ENCODE measurements around the gene TSC22D2.

Gene TSC22D2

GRCh38 chr3:150414258-150414657, 6.2 kb downstream of the TSC22D2 start:
- DNase-seq: no peak

- DNase-seq: no peak
These were observed 6.9 kb downstream of the TSC22D2 start for GRCh38 chr3:150414959-150415358.

DNA sequence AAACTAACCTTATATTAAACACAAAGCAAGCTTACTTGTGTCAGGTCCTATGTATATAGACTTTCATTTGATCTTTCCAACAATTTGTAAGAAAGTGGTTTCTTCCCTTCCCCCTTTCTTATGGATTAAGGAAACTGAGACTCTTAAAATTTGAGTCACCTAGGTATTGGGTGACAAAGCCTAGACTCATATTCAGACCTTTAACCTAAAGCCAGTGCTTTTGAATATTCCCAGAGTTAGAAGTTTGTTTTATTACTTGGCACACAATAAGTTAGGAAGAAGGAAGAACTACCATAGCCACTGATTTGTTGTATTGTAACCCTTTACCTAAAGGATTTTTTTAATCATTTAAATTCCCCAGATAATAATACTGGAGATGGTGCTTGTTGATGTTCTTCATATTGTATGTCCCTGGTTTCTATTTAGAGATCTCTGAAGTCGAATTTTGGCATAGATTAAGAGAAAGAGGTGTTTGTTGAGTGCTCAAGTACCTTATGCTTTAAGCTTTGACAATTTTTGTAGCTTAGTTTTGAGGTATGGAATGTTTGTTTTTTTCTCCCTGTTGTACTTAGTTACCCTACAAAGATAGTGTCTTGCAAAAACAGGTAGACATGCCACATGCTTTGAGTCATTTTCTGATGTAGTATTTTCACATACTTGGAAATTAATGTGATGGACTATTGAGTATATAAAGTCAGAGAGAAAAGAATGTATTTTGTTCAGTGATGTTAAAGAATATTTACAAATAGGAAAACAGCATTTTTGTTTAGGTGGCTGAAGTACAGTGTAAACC, 11.2 kb downstream of the TSC22D2 start:
- no peak for DNase-seq

DNA sequence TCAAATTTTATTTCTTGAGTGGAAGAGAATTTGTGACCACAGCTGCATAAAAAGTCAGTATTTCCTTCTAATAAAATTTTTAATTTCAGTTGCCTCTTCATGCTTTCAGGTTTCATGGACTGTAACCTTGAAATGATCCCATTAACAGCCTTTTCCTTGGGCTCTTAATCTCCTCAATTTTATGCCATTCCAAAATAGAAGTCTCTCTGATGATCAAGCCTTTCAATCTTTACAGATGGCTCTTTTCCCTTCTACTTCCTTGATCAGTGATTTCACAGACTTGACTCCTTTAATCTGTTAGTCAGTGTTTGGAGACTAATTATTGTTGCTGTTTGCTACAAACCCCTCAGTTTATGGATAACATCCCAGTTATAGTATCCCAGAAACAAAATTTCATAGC, 11.9 kb downstream of the TSC22D2 start:
- no peak for DNase-seq

DNA sequence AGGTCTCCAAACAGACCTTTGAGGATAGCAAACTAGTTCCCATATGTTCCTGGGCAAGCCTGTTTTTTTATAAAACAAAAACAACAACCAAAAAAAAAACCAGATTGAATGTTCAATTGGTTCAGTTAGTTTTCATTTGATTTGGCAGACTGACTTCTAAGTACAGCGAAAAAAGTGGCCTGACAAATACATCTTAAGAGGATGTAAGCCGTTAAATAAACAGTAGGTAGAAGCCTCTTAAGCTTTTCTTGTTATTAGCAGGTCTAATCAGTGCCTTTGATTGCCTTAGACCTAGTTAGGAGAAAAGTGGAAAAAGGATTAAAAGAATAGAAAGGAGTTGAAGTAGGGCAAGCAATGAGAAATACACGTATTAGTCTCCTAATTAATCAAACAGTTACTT, 13.2 kb downstream of the TSC22D2 start:
- no peak for DNase-seq

DNA sequence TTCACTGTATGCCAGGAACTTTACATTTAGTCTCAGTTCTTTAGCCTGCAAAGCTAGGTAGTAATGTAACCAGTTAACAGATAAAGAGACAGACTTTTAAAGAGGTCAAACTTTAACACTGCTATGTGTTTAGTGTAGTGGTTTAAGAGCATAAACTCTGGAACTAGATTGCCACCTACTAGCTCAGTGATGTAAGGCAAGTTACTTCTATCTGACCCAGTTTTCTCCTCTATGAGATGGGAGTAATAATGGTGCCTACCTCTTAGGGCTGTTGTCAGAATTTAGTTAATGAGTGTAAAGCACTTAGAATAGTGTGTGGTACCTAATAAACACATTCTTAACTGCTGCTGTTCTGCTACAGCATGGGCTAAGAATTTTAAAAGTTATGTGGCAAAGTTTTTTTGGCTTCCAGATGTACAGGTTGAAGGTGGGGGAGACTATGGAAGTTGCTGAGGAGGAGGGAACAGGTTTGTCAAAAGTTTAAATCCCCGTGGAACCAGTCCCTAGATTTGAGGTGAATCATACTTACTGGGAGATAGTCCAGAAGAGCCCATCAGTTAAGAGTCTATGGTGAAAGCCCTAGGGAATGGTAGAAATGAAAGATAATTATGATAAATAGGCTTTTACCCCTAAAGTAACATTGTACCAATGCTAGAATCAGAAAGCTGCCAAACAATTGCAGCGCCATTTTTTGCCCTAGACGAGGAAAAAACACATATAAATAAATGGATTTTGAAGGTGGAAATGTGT, 13.9 kb downstream of the TSC22D2 start:
- no peak for DNase-seq

DNA sequence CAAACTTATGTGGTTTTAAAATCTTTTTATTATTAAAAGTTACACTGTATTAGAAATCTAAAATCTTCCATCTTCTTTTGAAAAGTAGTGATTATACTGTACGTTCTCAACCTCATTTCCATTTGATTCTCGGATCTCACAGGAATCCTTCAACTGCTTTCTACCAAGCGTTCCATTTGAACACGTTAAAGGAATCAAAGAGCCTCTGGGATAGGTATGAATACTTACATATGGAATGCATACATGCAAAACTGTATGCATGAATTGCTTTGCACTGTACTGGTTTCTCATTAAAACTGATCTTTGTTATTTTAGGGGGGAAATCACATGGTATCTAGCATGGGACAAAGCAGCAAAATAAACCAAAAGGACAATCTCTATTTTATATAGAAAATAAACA, 14.8 kb downstream of the TSC22D2 start:
- no peak for DNase-seq

- DNase-seq: no peak
These were observed 15.7 kb downstream of the TSC22D2 start for GRCh38 chr3:150423761-150424160.

GRCh38 chr3:150426292-150426691, 18.2 kb downstream of the TSC22D2 start:
- no peak for DNase-seq

- DNase-seq: no peak
These were observed 20.5 kb downstream of the TSC22D2 start for GRCh38 chr3:150428562-150428961.

DNA sequence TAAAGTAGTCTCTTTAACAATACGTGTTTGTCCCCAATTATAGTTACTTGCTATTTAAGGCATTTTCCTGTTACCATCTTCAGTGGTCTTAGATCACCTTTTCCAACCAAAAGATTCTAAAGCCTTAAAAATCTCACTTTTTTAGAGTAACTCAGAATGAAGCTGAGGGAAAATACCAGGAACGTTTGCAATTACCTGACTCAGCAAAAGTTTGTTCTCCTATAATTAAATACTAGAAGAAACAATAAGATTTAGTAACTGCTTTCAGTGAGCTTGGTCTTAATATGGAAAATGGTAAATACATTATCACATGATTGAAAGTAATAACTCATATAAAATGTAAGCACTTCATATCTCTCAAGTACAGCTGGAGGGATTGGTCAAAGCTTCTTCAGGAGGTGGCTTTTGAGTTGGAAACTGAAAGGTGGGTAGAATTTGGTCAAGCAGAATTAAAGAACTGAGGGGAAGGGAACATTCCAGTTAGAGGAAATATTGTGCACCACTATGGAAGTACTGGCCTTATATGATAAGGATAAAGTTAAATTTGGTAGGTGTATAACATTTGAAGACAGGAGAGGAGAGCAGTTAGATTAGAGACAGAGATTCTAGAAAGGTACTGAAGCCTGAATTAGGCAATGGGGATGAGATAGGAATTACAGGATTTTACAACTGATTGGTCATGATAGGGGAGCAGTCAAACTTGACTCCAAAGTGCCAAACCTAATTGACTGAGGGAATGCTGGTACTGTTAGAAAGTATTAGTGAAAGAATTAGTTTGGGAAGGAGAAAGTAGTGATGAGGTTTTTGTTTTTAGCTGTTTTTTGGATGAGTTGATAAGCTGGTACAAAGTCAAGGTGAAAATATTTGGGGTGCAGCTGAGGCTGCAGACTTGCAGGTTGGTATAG, 21.9 kb downstream of the TSC22D2 start:
- no peak for DNase-seq

DNA sequence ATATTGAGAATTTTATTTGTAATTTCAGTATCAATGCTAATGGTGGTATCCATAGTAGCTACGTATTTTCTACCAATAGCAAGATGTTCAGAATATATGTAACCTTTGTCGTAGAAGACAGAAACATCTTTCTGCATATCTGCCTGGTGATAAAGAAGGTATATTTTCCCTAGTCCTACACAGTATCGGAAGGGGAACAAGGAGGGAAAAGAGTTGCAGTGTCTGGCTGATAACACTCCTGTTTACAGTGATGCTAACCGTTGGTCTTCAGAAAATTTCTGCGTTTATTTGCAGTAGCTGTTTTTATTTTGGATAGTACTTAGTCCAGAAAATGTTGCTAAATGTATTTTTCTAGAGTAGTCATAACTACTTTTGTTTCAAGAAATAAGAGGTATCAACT, 25.2 kb downstream of the TSC22D2 start:
- DNase-seq: no peak

DNA sequence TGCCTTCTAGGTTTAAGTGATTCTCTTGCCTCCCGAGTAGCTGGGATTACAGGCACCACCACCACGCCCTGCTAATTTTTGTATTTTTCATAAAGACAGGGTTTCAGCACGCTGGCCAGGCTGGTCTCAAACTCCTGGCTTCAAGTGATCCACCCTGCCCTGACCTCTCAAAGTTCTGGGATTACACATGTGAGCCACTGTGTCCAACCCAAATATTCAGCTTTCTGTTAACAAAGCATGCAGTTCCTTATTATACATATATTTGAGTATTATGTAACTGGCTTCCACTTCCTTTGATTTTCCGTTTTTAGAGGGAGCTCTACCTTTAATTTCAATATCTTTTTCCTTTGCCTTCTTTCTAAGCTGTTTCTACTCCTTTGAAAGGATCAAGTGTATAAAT, 26.1 kb downstream of the TSC22D2 start:
- no peak for DNase-seq

DNA sequence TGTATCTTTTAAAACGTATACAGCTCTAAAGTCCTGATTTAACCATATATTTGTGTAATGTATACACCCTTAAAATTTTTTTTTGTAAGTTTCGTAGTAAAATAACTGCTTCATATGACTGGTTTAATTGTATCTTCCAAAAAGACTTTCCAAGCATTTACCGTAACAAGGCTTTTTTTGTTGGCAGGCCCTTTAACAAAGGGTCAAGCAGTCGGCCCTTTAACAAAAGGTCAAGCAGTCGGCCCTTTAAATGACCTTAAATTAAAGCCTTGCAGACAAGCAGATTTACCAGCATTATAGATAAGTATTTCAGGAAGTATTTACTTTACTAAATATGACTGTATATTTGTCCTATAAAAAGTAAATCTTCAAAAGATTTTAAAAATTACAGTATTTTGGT, 28.1 kb downstream of the TSC22D2 start:
- DNase-seq: no peak

- DNase-seq: no peak
These were observed 31.6 kb downstream of the TSC22D2 start for GRCh38 chr3:150439657-150440056.

DNA sequence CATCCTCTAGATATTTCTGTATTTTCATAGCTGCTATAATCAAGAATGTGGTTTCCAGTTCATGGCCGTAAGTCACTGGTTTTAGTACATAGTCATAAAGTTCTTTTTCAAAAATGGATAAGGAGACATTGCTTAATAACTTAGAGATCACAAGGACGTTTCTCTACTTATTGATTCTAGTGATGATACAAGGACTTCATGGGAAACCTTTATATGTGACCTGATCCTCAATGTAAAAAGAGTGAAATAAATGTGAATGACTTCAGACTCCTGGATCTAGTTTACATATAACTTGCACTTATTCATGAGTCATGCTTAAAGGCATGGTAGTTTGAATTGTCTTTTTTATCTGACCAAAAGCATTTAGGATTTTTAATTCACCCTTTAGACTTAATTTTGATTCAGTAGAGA, 35.2 kb downstream of the TSC22D2 start:
- DNase-seq: no peak

GRCh38 chr3:150444371-150444770, 36.3 kb downstream of the TSC22D2 start:
- no peak for DNase-seq

DNA sequence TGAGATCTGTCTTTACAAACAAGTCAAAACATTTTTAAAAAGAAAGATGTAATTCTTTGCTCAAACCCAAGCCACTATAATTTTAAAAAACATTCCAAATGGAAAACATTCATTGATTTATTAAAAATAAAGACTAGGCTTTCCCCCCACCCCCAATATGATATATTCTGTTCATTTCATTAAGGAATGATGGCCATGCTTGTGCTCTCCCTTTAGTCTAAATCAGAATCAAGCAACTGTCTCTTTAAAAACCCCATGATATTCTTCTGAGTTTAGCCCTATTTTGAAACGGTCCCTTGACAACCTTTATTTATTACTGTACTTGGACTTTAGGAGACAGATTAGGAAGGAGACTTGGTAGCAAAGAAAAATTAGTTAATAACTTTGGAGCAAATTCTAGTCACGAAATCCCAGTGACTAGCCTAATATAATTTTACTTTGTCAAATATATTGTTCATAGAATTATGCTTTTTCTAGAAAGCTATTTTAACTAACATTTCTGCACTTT, 38.4 kb downstream of the TSC22D2 start:
- DNase-seq: no peak

- no peak for DNase-seq
These were observed 39.0 kb downstream of the TSC22D2 start for GRCh38 chr3:150447084-150447483.

DNA sequence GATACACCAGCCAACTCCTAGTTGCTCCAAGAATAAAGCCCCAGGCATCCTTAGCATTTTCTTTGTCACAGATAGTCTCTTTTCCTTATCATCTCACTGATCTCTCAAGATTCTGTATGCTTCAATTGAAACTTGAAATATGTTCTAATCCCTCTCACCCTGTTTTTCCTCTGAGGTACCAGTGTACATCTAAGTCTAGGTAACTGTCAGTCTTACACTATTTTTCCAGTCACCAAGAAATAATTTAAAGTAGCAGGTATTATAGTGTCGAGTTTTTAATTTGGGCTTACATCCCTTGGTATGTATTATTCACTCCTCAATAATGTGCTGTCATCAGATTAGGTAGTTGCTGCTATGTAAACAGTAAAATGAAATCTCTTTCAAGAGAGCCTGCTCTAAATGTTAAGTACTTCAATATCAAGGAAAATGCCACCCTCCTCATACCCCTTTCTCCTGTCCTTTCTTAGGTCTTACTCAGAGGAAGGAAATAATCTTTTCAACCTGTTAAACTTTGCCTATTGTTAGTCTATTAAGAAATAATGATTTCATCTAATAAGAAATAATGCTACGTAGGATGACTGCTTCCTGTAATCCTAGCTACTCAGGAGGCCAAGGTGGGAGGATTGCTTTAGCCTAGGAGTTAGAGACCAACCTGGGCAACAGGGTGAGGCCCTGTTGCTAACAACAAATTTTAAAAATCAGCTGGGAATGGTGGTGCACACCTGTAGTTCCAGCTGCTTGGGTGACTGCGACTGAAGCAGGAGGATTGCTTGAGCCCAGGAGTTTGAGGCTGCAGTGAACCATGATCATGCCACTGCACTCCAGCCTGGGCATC, 39.8 kb downstream of the TSC22D2 start:
- no peak for DNase-seq

DNA sequence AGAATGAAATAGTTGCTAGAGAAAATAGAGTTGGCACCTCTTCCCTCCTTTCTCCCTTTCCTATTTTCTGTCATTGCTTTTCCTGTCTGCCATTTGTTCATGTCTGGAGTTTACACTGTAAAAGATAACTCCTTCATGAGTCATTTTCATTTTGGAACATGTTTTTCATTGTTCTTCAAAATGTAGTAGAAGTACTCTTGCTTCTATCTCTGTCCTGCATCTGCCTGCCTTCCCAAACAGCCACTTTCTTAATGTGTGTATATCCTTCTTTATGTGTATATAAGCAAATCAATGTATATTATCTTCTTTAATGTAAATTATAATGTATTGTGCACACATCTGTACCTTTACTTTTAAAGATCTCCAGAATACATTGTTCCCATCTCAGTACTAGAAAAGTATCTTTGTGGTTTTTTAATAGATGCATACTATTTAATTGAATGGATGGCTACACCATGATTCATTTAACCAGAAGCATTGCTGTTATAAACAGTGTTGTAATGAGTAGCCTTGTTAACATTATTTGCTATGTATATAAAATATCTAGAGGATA, 41.1 kb downstream of the TSC22D2 start:
- no peak for DNase-seq

GRCh38 chr3:150450916-150451315, 42.8 kb downstream of the TSC22D2 start:
- no peak for DNase-seq
